Neural progenitor cell (in vitro differentiated cells): ENCODE data around the gene KISS1R. TPM values are rescaled to one million over a fixed set of nuclear protein-coding genes. Genes with fewer than 3 reads are reported as not detected.

Source experiments
- DNase-seq: peaks from one replicate; pipeline ENCODE4 v3.0.0-alpha.2; 2016; ENCODE audit warnings: low spot score
- H2AFZ ChIP-seq: fragments of 200-600 bp; sonication (generic); replicated peaks from 2 replicates; pipeline ENCODE4 v1.6.1; 2016; ENCODE audit warnings: antibody characterized with exemption
- H3F3A ChIP-seq: fragments of 200-600 bp; sonication (generic); 2 replicates; pipeline ENCODE4 v1.6.1; 2016; ENCODE audit warnings: antibody characterized with exemption, low read depth
- H3K27ac ChIP-seq: fragments of 200-600 bp; sonication (generic); 2 replicates; pipeline ENCODE4 v1.5.1; 2016; ENCODE audit warnings: mild to moderate bottlenecking
- H3K27me3 ChIP-seq: fragments of 200-600 bp; sonication (generic); 2 replicates; pipeline ENCODE4 v1.6.1; 2016; ENCODE audit warnings: mild to moderate bottlenecking, moderate library complexity
- H3K36me3 ChIP-seq: fragments of 200-600 bp; sonication (generic); 2 replicates; pipeline ENCODE4 v1.5.1; 2016
- H3K4me1 ChIP-seq: fragments of 200-600 bp; sonication (generic); 2 replicates; pipeline ENCODE4 v1.6.1; 2016; ENCODE audit warnings: mixed run types
- H3K4me2 ChIP-seq: fragments of 200-600 bp; sonication (generic); 2 replicates; pipeline ENCODE4 v1.6.1; 2016
- H3K4me3 ChIP-seq: fragments of 200-600 bp; sonication (generic); 2 replicates; pipeline ENCODE4 v1.5.1; 2016
- H3K79me2 ChIP-seq: fragments of 200-600 bp; sonication (generic); 2 replicates; pipeline ENCODE4 v1.6.1; 2016; ENCODE audit warnings: low read depth
- H3K9ac ChIP-seq: fragments of 200-600 bp; sonication (generic); 2 replicates; pipeline ENCODE4 v1.6.1; 2016
- H3K9me3 ChIP-seq: fragments of 200-600 bp; sonication (generic); 2 replicates; pipeline ENCODE4 v1.5.1; 2016; ENCODE audit warnings: low read depth
- H4K20me1 ChIP-seq: fragments of 200-600 bp; sonication (generic); 2 replicates; pipeline ENCODE4 v1.6.1; 2016; ENCODE audit warnings: low read depth
- H3K27ac Mint-ChIP-seq: 3 replicates; pipeline ENCODE4 v1.8.0; 2021; ENCODE audit warnings: mixed read lengths
- H3K27me3 Mint-ChIP-seq: 2 replicates; pipeline ENCODE4 v1.8.0; 2022; ENCODE audit warnings: low read depth, mild to moderate bottlenecking, inconsistent platforms, moderate library complexity, mixed read lengths; ENCODE audit not compliant: insufficient read depth
- H3K36me3 Mint-ChIP-seq: 3 replicates; pipeline ENCODE4 v1.8.0; 2021; ENCODE audit warnings: mixed read lengths
- H3K4me1 Mint-ChIP-seq: 3 replicates; pipeline ENCODE4 v1.8.0; 2021; ENCODE audit warnings: mixed read lengths
- H3K4me3 Mint-ChIP-seq: 3 replicates; pipeline ENCODE4 v1.8.0; 2021; ENCODE audit warnings: mild to moderate bottlenecking, moderate library complexity, mixed read lengths
- H3K9me3 Mint-ChIP-seq: 3 replicates; pipeline ENCODE4 v1.8.0; 2020; ENCODE audit warnings: mixed read lengths
- CTCF ChIP-seq: fragments of 200-600 bp; sonication (generic); IDR thresholded peaks from 2 replicates; pipeline ENCODE4 v1.5.1; 2017; ENCODE audit warnings: antibody characterized with exemption, mild to moderate bottlenecking
- EZH2 ChIP-seq: fragments of 200-600 bp; sonication (generic); IDR thresholded peaks from 2 replicates; pipeline ENCODE4 v1.6.1; 2017; ENCODE audit warnings: antibody characterized with exemption, mild to moderate bottlenecking, moderate library complexity
- EZH2phosphoT487 ChIP-seq: fragments of 200-600 bp; sonication (generic); IDR thresholded peaks from 2 replicates; pipeline ENCODE4 v1.6.1; 2017; ENCODE audit warnings: antibody characterized with exemption
- total RNA-seq: library from RNA; depleted of rRNA; stranded (reverse); fragments of >200 nt; gene quantifications from 2 replicates; pipeline ENCODE4 v1.2.3, GENCODE V29; 2015; ENCODE audit warnings: low replicate concordance

Gene KISS1R
- total RNA-seq, 1 donor from 2014 or later: not detected

- Mint-ChIP-seq H3K4me3 (peak overlapping the region; percentile 93), H3K27me3 (peaks cover 2% of the 10 kb centered on the region), H3K4me1 (peaks cover 2% of the 10 kb centered on the region), H3K27ac (no peak overlapping the region), H3K9me3 (no peaks in the 10 kb centered on the region), H3K36me3 (peaks cover 6% of the 10 kb centered on the region)
- H3K4me2 ChIP-seq: peak overlapping the region; percentile 84
- peaks cover 47% of the 10 kb centered on the region for H4K20me1 ChIP-seq
- peaks cover 79% of the 10 kb centered on the region for H3K79me2 ChIP-seq
- H3K9ac ChIP-seq: no peak overlapping the region
- H3K4me3 ChIP-seq: no peak overlapping the region
- no peaks in the 10 kb centered on the region for H3K9me3 ChIP-seq
- no peak for TF ChIP-seq EZH2phosphoT487
- no peak overlapping the region for H2AFZ ChIP-seq
- peaks cover 36% of the 10 kb centered on the region for H3F3A ChIP-seq
- DNase-seq: no peak
- H3K36me3 ChIP-seq: no peaks in the 10 kb centered on the region
- peaks cover 4% of the 10 kb centered on the region for H3K27me3 ChIP-seq
- peaks cover 20% of the 10 kb centered on the region for H3K4me1 ChIP-seq
- H3K27ac ChIP-seq: no peak overlapping the region
Measured at GRCh38 chr19:928471-929202, 11.5 kb downstream of the KISS1R start.

GRCh38 chr19:929203-929890 is 12.2 kb downstream of the KISS1R start:
- Histone ChIP-seq H3K79me2 (peaks cover 86% of the 10 kb centered on the region), H3K4me3 (no peak overlapping the region), H4K20me1 (peaks cover 54% of the 10 kb centered on the region), H3K9ac (no peak overlapping the region), H3K9me3 (no peaks in the 10 kb centered on the region), H3F3A (peaks cover 29% of the 10 kb centered on the region), H3K4me2 (no peak overlapping the region), H2AFZ (no peak overlapping the region), H3K27me3 (peaks cover 4% of the 10 kb centered on the region), H3K27ac (no peak overlapping the region), H3K36me3 (no peaks in the 10 kb centered on the region), H3K4me1 (peaks cover 20% of the 10 kb centered on the region)
- H3K4me1 Mint-ChIP-seq: peaks cover 5% of the 10 kb centered on the region
- TF ChIP-seq EZH2: no peak
- no peak for TF ChIP-seq EZH2phosphoT487
- no peak for TF ChIP-seq CTCF
- peaks cover 6% of the 10 kb centered on the region for H3K36me3 Mint-ChIP-seq
- H3K27me3 Mint-ChIP-seq: peaks cover 2% of the 10 kb centered on the region
- no peak overlapping the region for H3K27ac Mint-ChIP-seq
- no peak for DNase-seq
- no peaks in the 10 kb centered on the region for H3K9me3 Mint-ChIP-seq
- peak overlapping the region; percentile 60 for H3K4me3 Mint-ChIP-seq

GRCh38 chr19:929891-930258 is 12.7 kb downstream of the KISS1R start:
- Histone ChIP-seq H3F3A (peaks cover 24% of the 10 kb centered on the region), H3K27ac (no peak overlapping the region), H3K27me3 (no peaks in the 10 kb centered on the region), H3K4me1 (peaks cover 20% of the 10 kb centered on the region), H2AFZ (no peak overlapping the region), H3K79me2 (peaks cover 91% of the 10 kb centered on the region), H4K20me1 (peaks cover 59% of the 10 kb centered on the region), H3K36me3 (no peaks in the 10 kb centered on the region), H3K9me3 (no peaks in the 10 kb centered on the region), H3K4me2 (no peak overlapping the region), H3K9ac (no peak overlapping the region), H3K4me3 (no peak overlapping the region)
- Mint-ChIP-seq H3K36me3 (peaks cover 6% of the 10 kb centered on the region), H3K4me1 (peaks cover 5% of the 10 kb centered on the region), H3K9me3 (no peaks in the 10 kb centered on the region), H3K27ac (no peak overlapping the region), H3K27me3 (peaks cover under 1% of the 10 kb centered on the region), H3K4me3 (peak overlapping the region; percentile 60)
- TF ChIP-seq EZH2 (no peak), CTCF (no peak), EZH2phosphoT487 (no peak)
- no peak for DNase-seq
